ENCODE data around the gene NGRN.
"Not testable (repeated sequence)": the region's sequence is repeated elsewhere in the genome, so short reads cannot be mapped to it uniquely, and the experiment has no call there.

Gene NGRN

GRCh38 chr15:90300541-90300940, 35.1 kb downstream of the NGRN start:
- Histone ChIP-seq H3K36me3 (ENCODE audit: insufficient read depth, low read length) (no peaks in the 10 kb centered on the region), H3K27me3 (ENCODE audit: insufficient read depth, low read length) (no peaks in the 10 kb centered on the region), H2AFZ (ENCODE audit: low read depth, low read length) (no peak overlapping the region), H3K9me3 (ENCODE audit: low read length) (no peaks in the 10 kb centered on the region), H3K4me3 (ENCODE audit: low read length) (no peak overlapping the region), H3K4me1 (ENCODE audit: insufficient read depth, low read length) (peaks cover 5% of the 10 kb centered on the region)

- Histone ChIP-seq H3K27me3 (ENCODE audit: insufficient read depth, low read length) (no peaks in the 10 kb centered on the region), H3K9me3 (ENCODE audit: low read length) (no peaks in the 10 kb centered on the region), H2AFZ (ENCODE audit: low read depth, low read length) (no peak overlapping the region), H3K36me3 (ENCODE audit: insufficient read depth, low read length) (no peaks in the 10 kb centered on the region), H3K4me1 (ENCODE audit: insufficient read depth, low read length) (peaks cover 5% of the 10 kb centered on the region), H3K4me3 (ENCODE audit: low read length) (no peak overlapping the region)
Observed at GRCh38 chr15:90300988-90301706, 35.7 kb downstream of the NGRN start.

GRCh38 chr15:90301707-90302300, 36.3 kb downstream of the NGRN start:
- Histone ChIP-seq H3K27me3 (ENCODE audit: insufficient read depth, low read length) (no peaks in the 10 kb centered on the region), H3K4me3 (ENCODE audit: low read length) (no peak overlapping the region), H2AFZ (ENCODE audit: low read depth, low read length) (no peak overlapping the region), H3K36me3 (ENCODE audit: insufficient read depth, low read length) (no peaks in the 10 kb centered on the region), H3K4me1 (ENCODE audit: insufficient read depth, low read length) (peaks cover 5% of the 10 kb centered on the region), H3K9me3 (ENCODE audit: low read length) (no peaks in the 10 kb centered on the region)

- not testable (repeated sequence) for H2AFZ ChIP-seq (ENCODE audit: low read depth, low read length); H3K9me3 ChIP-seq (ENCODE audit: low read length); H3K36me3 ChIP-seq (ENCODE audit: insufficient read depth, low read length); H3K4me1 ChIP-seq (ENCODE audit: insufficient read depth, low read length); H3K4me3 ChIP-seq (ENCODE audit: low read length); H3K27me3 ChIP-seq (ENCODE audit: insufficient read depth, low read length)
Observed at GRCh38 chr15:90305355-90305754, 39.9 kb downstream of the NGRN start.

GRCh38 chr15:90305932-90306331, 40.5 kb downstream of the NGRN start:
- peaks cover 5% of the 10 kb centered on the region for H3K4me1 ChIP-seq (ENCODE audit: insufficient read depth, low read length)
- no peaks in the 10 kb centered on the region for H3K36me3 ChIP-seq (ENCODE audit: insufficient read depth, low read length)
- no peaks in the 10 kb centered on the region for H3K27me3 ChIP-seq (ENCODE audit: insufficient read depth, low read length)
- no peak overlapping the region for H3K4me3 ChIP-seq (ENCODE audit: low read length)
- no peaks in the 10 kb centered on the region for H3K9me3 ChIP-seq (ENCODE audit: low read length)
- H2AFZ ChIP-seq (ENCODE audit: low read depth, low read length): no peak overlapping the region

GRCh38 chr15:90306560-90306959, 41.1 kb downstream of the NGRN start:
- no peaks in the 10 kb centered on the region for H3K9me3 ChIP-seq (ENCODE audit: low read length)
- no peaks in the 10 kb centered on the region for H3K36me3 ChIP-seq (ENCODE audit: insufficient read depth, low read length)
- no peak overlapping the region for H3K4me3 ChIP-seq (ENCODE audit: low read length)
- H3K4me1 ChIP-seq (ENCODE audit: insufficient read depth, low read length): peaks cover 5% of the 10 kb centered on the region
- H2AFZ ChIP-seq (ENCODE audit: low read depth, low read length): no peak overlapping the region
- no peaks in the 10 kb centered on the region for H3K27me3 ChIP-seq (ENCODE audit: insufficient read depth, low read length)

DNA sequence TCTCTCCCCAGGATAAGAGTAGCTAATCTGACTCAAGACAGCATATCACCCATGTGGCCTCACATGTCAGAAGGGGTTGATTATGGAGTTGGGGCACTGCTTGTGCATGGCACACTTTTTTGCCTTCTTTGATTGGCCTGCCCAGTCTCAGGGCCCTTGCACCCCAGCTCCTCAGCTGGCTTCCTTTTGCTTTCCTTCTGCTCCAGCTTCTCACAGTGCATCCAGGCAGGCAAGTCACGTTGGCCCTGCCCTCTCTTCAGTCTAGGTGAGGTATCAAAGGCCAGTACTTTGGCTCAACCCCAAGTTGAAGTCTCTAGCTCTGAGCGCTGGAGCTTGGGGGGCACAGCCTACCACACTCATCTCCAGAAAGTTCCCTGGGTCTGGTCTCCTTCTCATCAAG, 42.2 kb downstream of the NGRN start:
- no peak overlapping the region for H2AFZ ChIP-seq (ENCODE audit: low read depth, low read length)
- H3K4me3 ChIP-seq (ENCODE audit: low read length): no peak overlapping the region
- no peaks in the 10 kb centered on the region for H3K9me3 ChIP-seq (ENCODE audit: low read length)
- no peaks in the 10 kb centered on the region for H3K27me3 ChIP-seq (ENCODE audit: insufficient read depth, low read length)
- H3K36me3 ChIP-seq (ENCODE audit: insufficient read depth, low read length): no peaks in the 10 kb centered on the region
- H3K4me1 ChIP-seq (ENCODE audit: insufficient read depth, low read length): no peaks in the 10 kb centered on the region

DNA sequence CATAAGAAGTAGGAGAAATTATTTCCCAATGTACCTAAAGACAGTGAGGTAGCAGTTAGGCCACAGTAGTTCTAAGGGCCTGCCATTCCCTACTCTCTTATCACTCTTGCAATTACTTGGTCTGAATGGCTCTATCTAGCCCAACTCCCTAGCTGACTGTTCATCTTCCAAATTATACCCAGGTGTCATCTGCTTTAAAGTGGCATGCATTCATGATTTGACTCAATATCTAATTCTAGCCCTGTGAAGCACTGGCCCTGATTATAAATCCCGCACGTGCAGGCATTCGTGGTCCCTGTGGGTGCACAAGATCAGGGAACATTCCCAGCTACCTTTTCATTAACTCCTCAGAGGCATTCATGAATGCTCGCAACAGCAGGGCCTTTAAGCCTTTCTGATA, 43.5 kb downstream of the NGRN start:
- Histone ChIP-seq H3K4me3 (ENCODE audit: low read length) (no peak overlapping the region), H3K27me3 (ENCODE audit: insufficient read depth, low read length) (no peaks in the 10 kb centered on the region), H3K4me1 (ENCODE audit: insufficient read depth, low read length) (no peaks in the 10 kb centered on the region), H3K9me3 (ENCODE audit: low read length) (no peaks in the 10 kb centered on the region), H3K36me3 (ENCODE audit: insufficient read depth, low read length) (no peaks in the 10 kb centered on the region), H2AFZ (ENCODE audit: low read depth, low read length) (no peak overlapping the region)

DNA sequence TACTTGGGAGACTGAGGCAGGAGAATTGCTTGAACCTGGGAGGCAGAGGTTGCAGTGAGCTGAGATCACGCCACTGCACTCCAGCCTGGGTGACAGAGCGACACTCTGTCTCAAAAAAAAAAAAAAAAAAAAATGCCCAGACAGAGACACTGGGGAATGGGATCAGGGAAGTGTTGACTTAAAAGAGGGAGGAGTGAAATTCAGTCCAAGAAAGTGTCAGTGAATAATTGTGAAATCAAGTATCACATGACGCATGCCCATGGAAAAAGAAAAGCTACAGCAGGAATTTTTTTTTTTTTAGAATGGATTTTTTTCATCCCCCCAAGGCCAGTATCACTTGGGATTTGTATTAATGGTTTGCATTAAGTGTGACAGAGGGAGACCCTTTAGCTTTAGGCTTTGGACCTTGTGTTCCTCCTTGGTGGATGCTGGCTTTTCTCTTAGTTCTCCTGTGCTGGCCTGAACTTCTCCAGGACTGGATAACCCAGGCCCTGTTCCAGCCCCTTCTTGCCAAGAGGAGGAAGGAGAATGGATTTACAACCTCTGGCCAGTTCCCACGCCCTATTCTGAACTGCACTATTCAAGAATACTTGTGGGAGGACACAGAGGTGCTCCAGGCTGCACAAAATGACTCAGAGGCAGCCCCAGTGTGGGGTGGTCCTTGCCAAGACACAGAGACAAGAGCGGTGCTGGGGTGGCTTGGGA, 50.0 kb downstream of the NGRN start:
- Histone ChIP-seq H3K4me1 (ENCODE audit: insufficient read depth, low read length) (peaks cover 3% of the 10 kb centered on the region), H3K9me3 (ENCODE audit: low read length) (no peaks in the 10 kb centered on the region), H3K27me3 (ENCODE audit: insufficient read depth, low read length) (no peaks in the 10 kb centered on the region), H3K4me3 (ENCODE audit: low read length) (no peak overlapping the region), H2AFZ (ENCODE audit: low read depth, low read length) (no peak overlapping the region), H3K36me3 (ENCODE audit: insufficient read depth, low read length) (no peaks in the 10 kb centered on the region)

DNA sequence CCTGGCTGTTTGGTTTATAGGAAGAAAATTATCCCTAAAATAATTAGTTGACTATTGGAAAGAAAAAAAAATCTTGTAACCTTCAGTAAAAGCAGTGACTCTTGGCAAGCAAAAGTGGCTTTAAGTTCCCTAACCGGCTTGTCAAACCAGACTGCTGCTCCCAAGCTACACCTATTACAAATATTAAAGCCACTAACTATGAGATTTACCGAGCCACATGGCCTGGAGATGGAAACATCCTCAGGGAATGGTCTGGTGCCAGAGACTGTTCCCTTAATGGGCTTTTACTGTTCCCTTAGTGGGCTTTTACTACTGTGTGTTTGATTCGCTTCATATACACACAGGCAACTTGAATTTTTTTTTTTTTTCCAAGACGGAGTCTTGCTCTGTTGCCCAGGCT, 50.7 kb downstream of the NGRN start:
- H2AFZ ChIP-seq (ENCODE audit: low read depth, low read length): no peak overlapping the region
- H3K4me3 ChIP-seq (ENCODE audit: low read length): no peak overlapping the region
- H3K4me1 ChIP-seq (ENCODE audit: insufficient read depth, low read length): peaks cover 3% of the 10 kb centered on the region
- H3K36me3 ChIP-seq (ENCODE audit: insufficient read depth, low read length): no peaks in the 10 kb centered on the region
- H3K9me3 ChIP-seq (ENCODE audit: low read length): no peaks in the 10 kb centered on the region
- no peaks in the 10 kb centered on the region for H3K27me3 ChIP-seq (ENCODE audit: insufficient read depth, low read length)

DNA sequence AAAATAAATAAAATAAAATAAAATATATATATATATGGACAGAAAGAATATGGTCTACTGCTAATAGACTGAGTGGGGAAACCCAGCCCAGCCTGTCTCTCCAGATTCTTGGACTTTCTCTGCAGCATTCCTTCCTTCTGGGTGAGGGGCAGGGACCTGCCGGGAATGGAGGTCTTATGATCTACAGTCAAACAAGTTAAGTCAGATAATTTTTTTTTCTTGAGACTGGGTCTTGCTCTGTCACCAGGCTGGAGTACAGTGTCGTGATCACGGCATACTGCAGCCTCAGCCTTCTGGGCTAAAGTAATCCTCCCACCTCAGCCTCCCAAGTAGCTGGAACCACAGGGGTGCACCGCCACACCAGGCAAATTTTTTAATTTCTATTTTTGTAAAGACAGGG, 53.1 kb downstream of the NGRN start:
- Histone ChIP-seq H2AFZ (ENCODE audit: low read depth, low read length) (no peak overlapping the region), H3K9me3 (ENCODE audit: low read length) (no peaks in the 10 kb centered on the region), H3K27me3 (ENCODE audit: insufficient read depth, low read length) (no peaks in the 10 kb centered on the region), H3K36me3 (ENCODE audit: insufficient read depth, low read length) (no peaks in the 10 kb centered on the region), H3K4me1 (ENCODE audit: insufficient read depth, low read length) (peaks cover 3% of the 10 kb centered on the region), H3K4me3 (ENCODE audit: low read length) (no peak overlapping the region)

GRCh38 chr15:90320062-90320884, 54.8 kb downstream of the NGRN start:
- no peak overlapping the region for H3K4me3 ChIP-seq (ENCODE audit: low read length)
- H3K4me1 ChIP-seq (ENCODE audit: insufficient read depth, low read length): peaks cover 3% of the 10 kb centered on the region
- H2AFZ ChIP-seq (ENCODE audit: low read depth, low read length): peak overlapping the region; percentile 54
- no peaks in the 10 kb centered on the region for H3K36me3 ChIP-seq (ENCODE audit: insufficient read depth, low read length)
- H3K9me3 ChIP-seq (ENCODE audit: low read length): no peaks in the 10 kb centered on the region
- H3K27me3 ChIP-seq (ENCODE audit: insufficient read depth, low read length): no peaks in the 10 kb centered on the region

DNA sequence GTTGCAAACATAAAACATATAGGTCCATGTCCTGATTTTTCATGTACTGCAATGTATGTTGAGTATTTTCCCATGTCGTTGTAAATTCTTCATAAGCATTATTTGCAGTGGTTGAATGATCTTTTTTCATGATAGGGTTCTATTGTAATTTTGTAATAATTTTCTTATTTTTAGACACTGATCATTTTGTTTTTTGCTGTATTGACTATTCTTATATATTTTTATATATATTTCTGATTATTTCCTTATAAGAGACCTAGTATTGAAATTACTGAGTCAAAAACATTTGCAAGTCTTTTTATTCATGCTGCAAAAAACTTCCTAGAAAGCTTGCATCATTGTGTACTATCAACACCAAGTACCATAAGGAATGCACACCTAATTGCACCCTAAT, 55.4 kb downstream of the NGRN start:
- no peaks in the 10 kb centered on the region for H3K4me1 ChIP-seq (ENCODE audit: insufficient read depth, low read length)
- no peaks in the 10 kb centered on the region for H3K9me3 ChIP-seq (ENCODE audit: low read length)
- no peak overlapping the region for H3K4me3 ChIP-seq (ENCODE audit: low read length)
- peak overlapping the region; percentile 54 for H2AFZ ChIP-seq (ENCODE audit: low read depth, low read length)
- no peaks in the 10 kb centered on the region for H3K27me3 ChIP-seq (ENCODE audit: insufficient read depth, low read length)
- no peaks in the 10 kb centered on the region for H3K36me3 ChIP-seq (ENCODE audit: insufficient read depth, low read length)

Data from neuron (in vitro differentiated cells).